ENCODE data around the gene VCAN.

Gene VCAN

DNA sequence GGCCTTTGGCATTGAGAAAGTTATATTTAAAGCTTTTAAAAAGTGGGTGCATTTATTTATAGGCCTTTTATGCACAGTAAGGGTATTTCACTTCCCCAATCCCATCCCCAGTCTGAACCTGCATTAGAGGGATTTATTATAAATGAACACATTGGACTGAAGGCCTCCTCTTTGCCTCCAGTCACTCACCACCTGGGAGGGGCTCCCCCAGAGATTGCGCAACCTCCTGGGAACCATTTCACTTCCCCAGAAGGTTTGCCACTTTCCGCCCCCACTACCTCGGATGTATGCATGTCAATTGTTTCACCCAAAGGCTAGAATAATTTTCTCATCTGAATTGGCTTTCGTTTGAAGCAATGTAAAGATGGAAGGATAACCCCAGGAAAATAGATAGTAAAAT is 29.8 kb upstream of the VCAN start:
- Mint-ChIP-seq H3K36me3 (ENCODE audit: low read depth) (peaks cover under 1% of the 10 kb centered on the region), H3K27me3 (ENCODE audit: low read depth) (no peaks in the 10 kb centered on the region), H3K9me3 (peaks cover 3% of the 10 kb centered on the region), H3K4me3 (no peak overlapping the region), H3K27ac (no peak overlapping the region), H3K4me1 (no peaks in the 10 kb centered on the region)
- TF ChIP-seq, protein P1, sequence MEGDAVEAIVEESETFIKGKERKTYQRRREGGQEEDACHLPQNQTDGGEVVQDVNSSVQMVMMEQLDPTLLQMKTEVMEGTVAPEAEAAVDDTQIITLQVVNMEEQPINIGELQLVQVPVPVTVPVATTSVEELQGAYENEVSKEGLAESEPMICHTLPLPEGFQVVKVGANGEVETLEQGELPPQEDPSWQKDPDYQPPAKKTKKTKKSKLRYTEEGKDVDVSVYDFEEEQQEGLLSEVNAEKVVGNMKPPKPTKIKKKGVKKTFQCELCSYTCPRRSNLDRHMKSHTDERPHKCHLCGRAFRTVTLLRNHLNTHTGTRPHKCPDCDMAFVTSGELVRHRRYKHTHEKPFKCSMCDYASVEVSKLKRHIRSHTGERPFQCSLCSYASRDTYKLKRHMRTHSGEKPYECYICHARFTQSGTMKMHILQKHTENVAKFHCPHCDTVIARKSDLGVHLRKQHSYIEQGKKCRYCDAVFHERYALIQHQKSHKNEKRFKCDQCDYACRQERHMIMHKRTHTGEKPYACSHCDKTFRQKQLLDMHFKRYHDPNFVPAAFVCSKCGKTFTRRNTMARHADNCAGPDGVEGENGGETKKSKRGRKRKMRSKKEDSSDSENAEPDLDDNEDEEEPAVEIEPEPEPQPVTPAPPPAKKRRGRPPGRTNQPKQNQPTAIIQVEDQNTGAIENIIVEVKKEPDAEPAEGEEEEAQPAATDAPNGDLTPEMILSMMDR (IDR thresholded peaks at IDR 0.05; ENCODE audit: unreplicated experiment in 3 of 3), result no peak

DNA sequence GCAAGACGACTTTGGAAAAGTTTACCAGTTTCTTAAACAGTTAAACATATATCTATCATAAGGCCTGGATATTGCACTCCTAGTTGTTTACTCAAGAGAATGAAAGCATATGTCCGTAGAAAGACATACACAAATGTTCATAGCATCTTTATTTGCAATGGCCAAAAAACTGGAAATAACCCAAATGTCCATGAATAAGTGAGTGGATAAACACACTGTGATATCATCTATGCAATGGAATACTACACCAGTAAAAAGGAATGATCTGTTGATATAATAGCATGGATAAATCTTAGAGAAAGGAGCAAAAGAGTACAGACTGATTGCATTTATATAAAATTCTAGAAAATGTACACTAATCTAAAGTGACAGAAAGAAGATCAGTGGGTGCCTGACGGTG is 28.0 kb upstream of the VCAN start:
- Mint-ChIP-seq H3K4me1 (no peaks in the 10 kb centered on the region), H3K27me3 (ENCODE audit: low read depth) (no peaks in the 10 kb centered on the region), H3K4me3 (no peak overlapping the region)

DNA sequence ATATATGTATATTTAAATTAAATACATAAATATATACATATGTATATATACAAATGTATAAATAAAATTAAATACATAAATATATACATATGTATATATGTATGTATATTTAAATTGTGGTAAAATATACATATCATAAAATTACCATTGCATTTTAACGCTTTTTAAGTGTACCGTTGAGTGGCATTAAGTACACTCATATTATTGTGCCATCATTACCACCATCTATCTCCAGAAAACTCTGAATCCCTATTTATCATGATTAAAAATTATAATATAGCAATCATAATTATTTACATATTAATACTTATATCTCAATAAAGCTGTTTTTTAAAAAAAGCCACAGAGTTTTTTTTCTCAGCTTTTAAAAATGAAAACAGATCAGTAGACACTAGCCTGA is 27.1 kb upstream of the VCAN start:
- Mint-ChIP-seq H3K4me3 (no peak overlapping the region), H3K27me3 (ENCODE audit: low read depth) (no peaks in the 10 kb centered on the region), H3K27ac (no peak overlapping the region), H3K4me1 (no peaks in the 10 kb centered on the region), H3K9me3 (no peaks in the 10 kb centered on the region), H3K36me3 (ENCODE audit: low read depth) (no peaks in the 10 kb centered on the region)
- TF ChIP-seq, protein P1 (IDR thresholded peaks at IDR 0.05; ENCODE audit: unreplicated experiment in 3 of 3), result no peak

More for the DNA sequence above, 28.0 kb upstream of the VCAN start:
- Mint-ChIP-seq H3K27ac (no peak overlapping the region), H3K9me3 (no peaks in the 10 kb centered on the region), H3K36me3 (ENCODE audit: low read depth) (no peaks in the 10 kb centered on the region)
- TF ChIP-seq, protein P1 (IDR thresholded peaks at IDR 0.05; ENCODE audit: unreplicated experiment in 3 of 3), result no peak

DNA sequence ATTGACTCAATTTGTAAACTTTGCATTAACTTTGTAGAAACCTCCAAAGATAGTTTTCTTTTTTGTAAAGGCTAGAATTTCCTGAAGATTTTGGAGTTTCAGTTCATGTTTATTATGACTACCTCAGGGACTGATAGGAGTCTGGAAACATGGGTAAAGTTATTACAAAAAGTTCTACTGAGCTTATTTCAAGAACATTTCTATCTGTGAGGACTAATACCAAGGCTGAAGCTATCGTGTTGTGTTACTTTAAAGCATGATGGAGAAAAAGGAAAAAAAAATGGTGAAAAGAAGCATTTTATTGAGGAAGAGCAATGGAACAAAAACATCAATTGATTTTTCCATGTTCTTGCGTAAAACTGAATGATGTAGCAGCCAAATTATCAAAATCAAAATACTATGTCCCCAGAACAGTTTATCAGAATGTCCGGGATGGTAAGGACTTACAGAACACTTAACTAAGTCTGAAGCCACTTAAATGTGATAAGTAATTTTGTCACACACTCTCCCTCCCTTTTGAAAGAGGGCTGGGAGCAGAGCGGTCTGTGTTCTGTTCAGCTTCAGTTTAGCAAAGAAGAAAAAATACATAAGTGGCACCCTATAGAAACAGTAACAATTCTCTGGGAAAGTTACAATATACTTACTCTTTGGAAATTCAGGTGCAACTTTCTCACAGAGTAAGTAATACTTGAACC is 25.1 kb upstream of the VCAN start:
- Mint-ChIP-seq H3K27ac (no peak overlapping the region), H3K9me3 (no peaks in the 10 kb centered on the region), H3K27me3 (ENCODE audit: low read depth) (no peaks in the 10 kb centered on the region), H3K4me1 (no peaks in the 10 kb centered on the region), H3K4me3 (no peak overlapping the region), H3K36me3 (ENCODE audit: low read depth) (no peaks in the 10 kb centered on the region)
- TF ChIP-seq, protein P1 (IDR thresholded peaks at IDR 0.05; ENCODE audit: unreplicated experiment in 3 of 3), result no peak

DNA sequence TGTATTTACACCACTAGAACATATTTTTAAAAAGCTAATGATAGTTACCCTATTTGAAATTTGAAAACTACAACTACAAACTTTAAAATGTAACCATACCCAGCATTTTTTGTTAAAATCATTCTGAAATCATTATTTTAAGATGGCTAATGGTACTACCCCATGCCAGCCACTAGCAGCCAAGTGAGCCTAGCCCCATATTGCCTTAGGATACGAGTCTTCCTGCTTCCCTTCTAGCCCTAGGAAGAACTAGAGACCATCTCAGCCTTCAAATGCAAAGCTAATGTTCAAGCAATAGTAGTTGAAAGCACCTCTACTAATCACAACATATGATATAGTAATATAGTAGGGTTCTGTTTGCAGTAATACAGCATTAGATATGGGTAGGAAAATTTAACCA is 24.0 kb upstream of the VCAN start:
- H3K27me3 Mint-ChIP-seq (ENCODE audit: low read depth), result no peaks in the 10 kb centered on the region
- no peak overlapping the region for H3K4me3 Mint-ChIP-seq
- no peak overlapping the region for H3K27ac Mint-ChIP-seq
- H3K9me3 Mint-ChIP-seq, result no peaks in the 10 kb centered on the region
- H3K4me1 Mint-ChIP-seq, result no peaks in the 10 kb centered on the region
- TF ChIP-seq, protein P1 (IDR thresholded peaks at IDR 0.05; ENCODE audit: unreplicated experiment in 3 of 3), result no peak
- H3K36me3 Mint-ChIP-seq (ENCODE audit: low read depth), result no peaks in the 10 kb centered on the region
